Stimulated activated CD4-positive, alpha-beta T cell treated with anti-CD3 and anti-CD28 coated beads, TNF-alpha, amount 100 ng/mL, for 48 hours (primary cell): ENCODE data around the gene TEX53.

Source experiments
- DNase-seq, 3 donors: peaks; one replicate each; pipeline ENCODE4 v3.0.0-alpha.2; 2020; ENCODE audit warnings: low read depth in 3 of 3

The TEX53 gene

DNA sequence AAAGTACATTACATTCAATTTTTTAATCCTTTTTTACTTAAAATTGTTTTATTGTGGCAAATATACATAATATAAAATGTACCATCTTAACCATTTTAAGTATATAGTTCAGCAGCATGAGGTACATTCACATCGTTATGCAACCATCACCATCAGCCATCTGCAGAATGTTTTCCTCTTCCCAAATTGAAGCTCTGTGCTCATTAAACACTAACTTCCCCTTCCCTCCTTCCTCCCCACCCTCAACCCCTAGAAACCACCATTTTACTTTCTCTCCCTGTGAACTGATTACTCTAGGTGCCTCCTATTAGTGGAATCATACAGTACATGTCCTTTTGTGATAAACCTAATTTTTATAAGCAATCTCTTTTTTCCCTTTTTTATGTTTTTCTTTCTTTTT lies 15.6 kb downstream of the TEX53 start:
- DNase-seq: no peak

- DNase-seq: no peak
Observed at GRCh38 chr9:114638404-114638803, 19.2 kb downstream of the TEX53 start.

GRCh38 chr9:114634387-114634786 lies 23.2 kb downstream of the TEX53 start:
- DNase-seq: no peak

GRCh38 chr9:114633438-114634089 lies 24.0 kb downstream of the TEX53 start:
- DNase-seq: no peak

- DNase-seq: no peak
Observed at GRCh38 chr9:114631166-114631565, 26.4 kb downstream of the TEX53 start.

- no peak for DNase-seq
Observed at GRCh38 chr9:114629563-114630090, 28.0 kb downstream of the TEX53 start.

DNA sequence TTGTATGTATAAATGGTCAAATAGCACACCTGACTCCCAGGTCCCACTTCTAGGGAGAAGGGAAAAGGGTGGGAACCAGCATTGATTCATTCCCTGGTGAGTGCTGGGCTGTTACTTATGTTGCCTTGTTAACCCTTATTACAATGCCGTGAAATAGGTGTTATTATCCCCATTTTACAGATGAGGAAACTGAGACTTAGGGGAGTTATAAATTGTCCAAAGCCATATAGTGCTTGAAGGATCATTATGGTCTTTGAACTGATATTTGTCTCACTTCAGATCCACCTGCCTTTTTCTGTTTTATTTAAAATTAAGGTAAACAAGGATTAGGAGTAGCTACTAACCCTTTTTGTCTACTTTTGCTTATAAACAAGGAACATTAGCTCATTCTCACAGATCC lies 30.1 kb downstream of the TEX53 start:
- DNase-seq: no peak

DNA sequence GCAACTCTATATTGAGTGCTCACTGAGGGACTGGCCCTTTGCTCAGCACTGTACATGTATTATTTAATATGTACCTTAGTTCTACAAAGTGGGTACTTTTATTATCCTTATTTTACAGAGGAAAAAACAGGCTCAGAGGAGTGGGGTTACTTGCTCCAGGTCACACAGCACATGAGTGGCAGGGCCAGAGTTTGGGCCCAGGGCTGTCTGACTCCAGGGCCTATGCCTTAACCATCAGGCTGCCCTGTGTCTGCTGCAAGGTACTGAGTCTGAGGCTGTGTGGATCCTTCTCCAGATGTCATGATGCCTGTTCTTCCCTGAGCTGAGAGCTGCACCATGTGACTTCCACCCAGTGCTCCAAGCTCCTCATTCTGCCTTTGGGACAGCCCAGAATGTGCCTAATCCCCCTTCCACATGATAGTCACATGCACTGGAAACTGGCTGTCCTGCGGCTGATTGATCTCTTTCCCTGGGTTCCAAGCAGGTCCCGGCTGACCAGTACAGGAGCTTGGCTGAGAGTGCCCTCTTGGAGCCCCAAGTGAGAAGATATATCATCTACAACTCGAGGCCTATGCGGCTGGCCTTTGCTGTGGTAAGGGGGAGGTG lies 31.1 kb downstream of the TEX53 start:
- DNase-seq: no peak

GRCh38 chr9:114624677-114625076 lies 32.9 kb downstream of the TEX53 start:
- no peak for DNase-seq

- no peak for DNase-seq
Observed at GRCh38 chr9:114621975-114622609, 35.5 kb downstream of the TEX53 start.

GRCh38 chr9:114621561-114621960 lies 36.0 kb downstream of the TEX53 start:
- no peak for DNase-seq

GRCh38 chr9:114619191-114619761 lies 38.3 kb downstream of the TEX53 start:
- no peak for DNase-seq

DNA sequence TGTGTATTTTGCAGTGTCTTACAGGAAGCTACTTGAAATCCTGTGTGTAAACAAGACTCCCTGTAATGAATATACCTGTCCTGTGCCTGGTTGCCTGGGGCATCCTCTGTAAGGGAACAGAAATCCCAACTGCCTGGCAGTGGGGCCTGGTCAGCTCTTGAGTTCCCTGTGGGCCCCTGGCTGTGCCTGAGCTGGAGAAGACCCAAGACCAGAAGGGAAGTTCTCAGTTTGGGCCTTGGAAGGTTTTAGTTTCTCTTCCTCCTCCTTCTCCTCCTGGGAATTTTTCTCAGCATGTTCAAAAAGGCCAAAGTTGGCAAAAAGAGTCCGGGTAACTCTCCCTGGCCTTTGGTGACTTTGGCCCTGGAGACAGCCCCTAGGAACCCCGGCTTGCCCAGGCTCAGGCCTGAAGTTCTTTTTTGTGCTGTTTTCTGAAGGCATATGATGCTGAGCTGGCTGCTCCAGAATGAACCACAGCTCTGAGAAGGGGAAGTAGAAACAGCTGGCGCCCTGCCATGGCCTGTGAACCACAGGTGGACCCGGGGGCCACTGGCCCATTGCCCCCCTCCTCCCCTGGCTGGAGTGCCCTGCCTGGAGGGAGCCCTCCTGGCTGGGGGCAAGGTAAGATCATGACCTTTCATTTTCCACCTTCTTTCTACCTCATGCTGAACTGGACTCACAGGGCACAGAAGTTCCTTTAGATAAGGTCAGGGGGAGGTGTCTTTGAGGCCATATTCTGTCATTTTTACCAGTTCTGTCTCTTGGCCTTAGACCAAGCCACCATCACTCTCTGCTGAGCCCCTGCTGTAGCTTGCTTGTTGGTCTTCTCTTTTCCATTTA lies 40.7 kb downstream of the TEX53 start:
- no peak for DNase-seq

- no peak for DNase-seq
Observed at GRCh38 chr9:114614373-114614772, 43.2 kb downstream of the TEX53 start.

DNA sequence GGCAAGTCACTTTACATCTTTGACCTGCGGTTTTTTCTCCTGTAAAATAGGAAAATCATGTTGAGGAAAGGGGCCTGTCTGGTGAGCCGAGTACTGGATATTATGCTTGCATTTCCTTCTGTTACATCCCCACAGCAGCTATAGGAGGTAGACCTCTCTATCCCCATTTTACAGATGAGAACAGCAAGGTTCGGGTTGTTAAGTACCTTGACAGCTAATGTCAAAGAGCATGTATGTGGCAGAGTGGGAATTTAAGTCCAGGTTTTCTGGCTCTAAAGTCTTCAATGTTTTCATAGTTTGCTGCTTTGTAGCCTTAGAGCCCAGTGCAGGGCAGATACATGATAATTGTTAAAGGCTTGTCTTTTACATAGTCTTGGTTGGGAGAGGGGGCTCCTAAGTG lies 43.7 kb downstream of the TEX53 start:
- no peak for DNase-seq

GRCh38 chr9:114613087-114613486 lies 44.5 kb downstream of the TEX53 start:
- DNase-seq: no peak

- no peak for DNase-seq
Observed at GRCh38 chr9:114612272-114612923, 45.2 kb downstream of the TEX53 start.

GRCh38 chr9:114611516-114612271 lies 45.9 kb downstream of the TEX53 start:
- peak in 2 of 3 donors; percentile 8 to 33 for DNase-seq

DNA sequence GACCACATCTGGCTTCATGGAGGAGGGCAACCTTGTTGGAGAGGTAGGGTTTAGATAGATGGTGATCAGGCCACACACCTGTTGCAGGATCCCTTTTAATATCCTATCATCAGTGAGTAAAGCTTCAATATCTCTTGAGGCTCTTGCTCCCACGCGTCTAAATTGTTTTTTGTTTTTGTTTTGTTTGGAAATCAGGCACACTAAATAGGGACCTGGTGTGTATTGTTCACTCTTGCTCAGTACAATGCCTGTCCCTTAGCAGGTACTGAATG lies 49.1 kb downstream of the TEX53 start:
- DNase-seq: no peak

DNA sequence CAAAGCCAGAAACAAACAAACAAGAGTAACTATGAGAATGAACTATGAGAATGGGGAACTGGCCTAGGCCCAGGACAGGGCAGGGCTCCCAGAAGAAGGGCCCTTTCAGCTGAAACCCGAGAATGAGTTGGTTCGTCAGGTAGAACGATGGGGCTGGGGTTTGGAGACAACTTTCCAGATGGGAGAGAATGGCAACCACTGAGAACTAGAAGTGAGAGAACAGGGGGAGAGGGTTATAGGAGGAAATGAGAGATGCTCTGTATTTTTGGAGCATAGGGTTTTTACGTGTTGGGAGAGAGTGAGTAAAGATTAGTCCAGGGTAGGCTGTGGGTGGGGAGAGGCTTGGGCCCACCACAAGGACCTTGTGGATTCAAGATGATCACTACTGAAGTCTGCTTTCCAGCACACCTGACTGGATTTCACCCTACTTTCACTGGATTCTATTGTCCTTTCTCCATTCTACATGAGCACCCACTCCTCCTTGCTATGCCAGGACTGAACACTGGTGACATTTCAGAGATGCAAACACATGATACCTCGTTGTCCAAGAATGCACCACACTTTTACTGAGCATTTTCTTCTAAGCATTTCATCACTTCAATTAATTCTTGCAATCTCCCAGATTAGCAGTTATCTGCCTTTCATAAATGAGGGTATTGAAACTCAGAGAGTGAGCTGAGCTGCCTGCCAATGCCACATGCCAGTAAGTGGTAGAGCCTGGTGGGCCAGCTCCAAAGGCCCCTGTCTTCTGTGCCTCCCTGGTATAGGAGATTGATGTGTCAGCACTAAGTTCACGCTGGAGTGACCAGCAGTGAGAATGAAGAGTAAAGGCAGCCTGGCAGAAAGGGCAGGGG lies 49.7 kb downstream of the TEX53 start:
- no peak for DNase-seq
